Measurements from ENCODE around the gene ZNF816.
"Not testable (repeated sequence)": the region's sequence is repeated elsewhere in the genome, so short reads cannot be mapped to it uniquely, and the experiment has no call there.

The ZNF816 gene

DNA sequence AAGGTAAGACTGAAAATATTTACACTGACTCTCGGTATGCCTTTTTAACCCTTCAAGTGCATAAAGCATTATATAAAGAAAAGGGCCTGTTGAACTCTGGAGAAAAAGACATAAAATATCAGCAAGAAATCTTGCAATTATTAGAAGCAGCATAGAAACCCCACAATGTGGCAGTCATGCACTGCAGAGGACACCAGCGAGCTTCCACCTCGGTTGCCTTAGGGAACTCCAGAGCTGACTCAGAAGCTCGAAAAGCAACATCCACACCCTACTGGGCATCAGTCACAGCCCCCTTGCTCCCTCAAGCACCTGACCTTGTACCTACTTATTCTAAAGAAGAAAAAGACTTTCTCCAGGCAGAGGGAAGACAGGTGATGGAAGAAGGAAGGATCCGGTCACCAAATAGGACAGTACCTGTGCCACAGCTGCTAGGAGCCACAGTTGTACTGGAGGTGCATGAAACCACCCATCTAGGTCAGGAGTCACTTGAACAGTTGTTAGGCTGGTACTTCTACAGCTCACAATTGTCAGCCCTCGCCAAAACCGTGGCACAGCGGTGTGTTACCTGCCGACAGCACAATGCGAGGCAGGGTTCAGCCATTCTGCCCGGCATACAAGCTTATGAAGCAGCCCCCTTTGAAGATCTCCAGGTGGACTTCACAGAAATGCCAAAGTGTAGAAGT lies 2.9 kb downstream of the ZNF816 start:
- no peak for DNase-seq

DNA sequence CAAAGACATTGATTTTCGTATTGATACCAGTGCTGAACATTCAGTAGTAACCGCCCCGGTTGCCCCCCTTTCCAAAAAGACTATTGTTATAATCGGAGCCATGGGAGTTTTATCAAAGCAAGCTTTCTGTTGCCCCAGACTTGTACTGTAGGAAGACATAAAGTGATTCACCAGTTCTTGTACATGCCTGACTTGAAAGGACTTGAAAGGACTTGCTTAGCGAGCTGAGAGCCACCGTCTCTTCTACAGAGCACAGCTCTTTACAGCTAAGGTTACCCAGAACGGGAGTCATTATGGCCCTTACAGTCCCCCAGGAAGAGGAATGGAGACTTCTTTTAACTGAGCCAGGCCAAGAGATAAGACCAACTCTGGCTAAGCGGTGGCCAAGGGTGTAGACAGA lies 5.1 kb downstream of the ZNF816 start:
- no peak for DNase-seq

DNA sequence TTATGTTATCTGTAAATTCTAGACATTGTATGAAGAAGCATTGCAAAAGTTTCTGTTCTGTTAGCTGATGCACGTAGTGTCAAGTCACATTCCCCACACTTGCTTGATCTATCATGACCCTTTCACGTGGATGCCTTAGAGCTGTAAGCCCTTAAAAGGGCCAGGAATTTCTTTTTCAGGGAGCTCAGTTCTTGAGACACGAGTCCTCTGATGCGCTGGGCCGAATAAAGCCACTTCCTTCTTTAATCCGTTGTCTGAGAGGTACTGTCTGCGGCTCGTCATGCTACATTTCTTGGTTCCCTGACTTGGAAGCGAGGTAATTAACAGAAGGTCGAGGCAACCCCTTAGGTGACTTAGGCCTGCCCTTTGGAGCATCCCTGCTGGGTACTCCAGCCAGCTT lies 5.8 kb downstream of the ZNF816 start:
- no peak for DNase-seq

DNA sequence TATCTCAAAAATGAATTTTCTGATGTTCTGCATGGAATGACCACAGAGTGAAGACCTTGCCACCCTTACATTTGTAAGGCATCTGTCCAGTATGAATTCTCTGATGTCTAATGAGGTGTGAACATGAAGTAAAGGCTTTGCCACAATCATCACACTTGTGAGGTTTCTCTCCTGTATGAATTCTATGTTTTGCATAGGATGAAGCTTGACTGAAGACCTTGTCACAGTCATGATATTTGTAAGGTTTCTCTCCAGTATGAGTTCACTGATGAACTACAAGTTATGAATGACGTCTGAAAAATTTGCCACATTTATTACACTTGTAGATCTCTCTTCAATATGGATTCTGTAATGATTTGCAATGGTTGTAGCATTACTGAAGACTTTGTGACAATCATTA lies 13.3 kb downstream of the ZNF816 start:
- DNase-seq, result no peak

DNA sequence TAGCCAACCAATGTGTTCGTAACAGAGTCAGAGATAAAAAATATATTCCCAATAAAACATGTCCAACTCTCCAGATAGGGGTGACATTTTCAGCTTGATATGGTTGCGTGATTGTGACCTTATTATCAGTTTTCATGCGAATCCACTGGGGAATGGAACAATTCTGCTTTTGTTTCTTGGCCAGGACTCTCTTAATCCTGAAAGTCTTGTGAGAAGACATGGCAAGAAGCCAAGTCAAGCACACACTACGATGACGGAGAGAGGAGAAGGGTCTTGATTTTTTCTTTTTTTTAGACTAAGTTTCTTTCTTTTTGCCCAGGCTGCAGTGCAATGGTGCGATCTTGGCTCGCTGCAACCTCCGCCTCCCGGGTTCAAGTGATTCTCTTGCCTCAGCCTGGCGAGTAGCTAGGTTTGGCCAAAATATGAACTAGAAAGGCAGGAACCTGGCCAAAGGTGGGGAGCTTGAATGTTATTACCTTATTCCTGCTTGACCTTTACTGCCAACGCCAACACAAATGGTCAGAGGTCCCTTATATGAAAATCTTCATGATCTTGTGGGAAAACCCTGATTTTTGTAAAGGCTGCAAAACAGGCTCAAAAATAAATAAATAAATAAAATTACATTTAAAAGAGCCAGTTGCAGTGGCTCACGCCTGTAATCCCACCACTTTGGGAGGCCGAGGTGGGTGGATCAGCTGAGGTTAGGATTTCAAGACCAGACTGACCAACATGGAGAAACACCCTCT lies 14.5 kb downstream of the ZNF816 start:
- no peak for DNase-seq

DNA sequence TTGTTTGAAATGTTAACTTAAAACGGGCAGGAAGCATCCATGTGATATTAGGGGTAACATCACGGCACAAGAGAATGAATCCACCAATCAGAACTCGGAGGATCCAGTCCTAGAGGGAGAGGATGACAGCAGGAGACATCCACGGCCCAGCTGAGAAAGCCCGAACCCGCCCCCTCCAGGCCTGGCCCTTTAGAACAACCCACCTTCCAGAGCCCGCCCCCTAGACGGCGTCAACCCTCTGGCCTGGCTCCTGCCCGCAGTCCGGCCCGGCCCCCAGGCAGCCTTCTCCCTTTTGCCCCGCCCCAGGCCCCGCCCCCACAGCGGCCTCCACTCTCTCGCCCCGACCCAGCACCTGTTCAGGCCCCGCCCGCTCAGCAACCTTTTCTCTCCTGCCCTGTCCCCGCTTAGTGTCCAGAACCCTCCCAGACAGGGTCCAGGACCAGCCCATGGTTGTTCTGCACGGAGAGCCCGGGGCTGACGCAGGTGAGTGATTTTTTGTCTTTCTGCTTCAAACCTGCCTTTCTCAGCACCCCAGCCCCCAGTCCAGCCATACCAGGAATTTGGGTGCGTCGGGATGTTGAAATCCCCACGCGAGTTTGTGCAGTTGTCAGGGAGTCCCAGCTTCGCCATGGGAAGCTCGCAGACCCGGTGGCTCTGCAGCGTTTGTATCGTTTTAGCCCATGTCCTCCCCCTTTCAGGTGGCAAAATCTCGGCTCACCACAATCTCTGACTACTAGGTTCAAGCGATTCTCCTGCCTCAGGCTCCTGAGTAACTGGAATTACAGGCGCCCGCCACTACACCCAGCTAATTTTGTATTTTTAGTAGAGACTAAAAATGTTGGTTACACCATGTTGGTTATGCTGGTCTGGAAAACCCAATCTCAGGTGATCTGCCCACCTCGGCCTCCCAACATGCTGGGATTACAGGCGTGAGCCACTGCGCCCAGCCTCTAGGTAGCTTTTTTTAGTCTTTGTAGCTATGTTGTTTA lies 16.1 kb downstream of the ZNF816 start:
- no peak for DNase-seq

DNA sequence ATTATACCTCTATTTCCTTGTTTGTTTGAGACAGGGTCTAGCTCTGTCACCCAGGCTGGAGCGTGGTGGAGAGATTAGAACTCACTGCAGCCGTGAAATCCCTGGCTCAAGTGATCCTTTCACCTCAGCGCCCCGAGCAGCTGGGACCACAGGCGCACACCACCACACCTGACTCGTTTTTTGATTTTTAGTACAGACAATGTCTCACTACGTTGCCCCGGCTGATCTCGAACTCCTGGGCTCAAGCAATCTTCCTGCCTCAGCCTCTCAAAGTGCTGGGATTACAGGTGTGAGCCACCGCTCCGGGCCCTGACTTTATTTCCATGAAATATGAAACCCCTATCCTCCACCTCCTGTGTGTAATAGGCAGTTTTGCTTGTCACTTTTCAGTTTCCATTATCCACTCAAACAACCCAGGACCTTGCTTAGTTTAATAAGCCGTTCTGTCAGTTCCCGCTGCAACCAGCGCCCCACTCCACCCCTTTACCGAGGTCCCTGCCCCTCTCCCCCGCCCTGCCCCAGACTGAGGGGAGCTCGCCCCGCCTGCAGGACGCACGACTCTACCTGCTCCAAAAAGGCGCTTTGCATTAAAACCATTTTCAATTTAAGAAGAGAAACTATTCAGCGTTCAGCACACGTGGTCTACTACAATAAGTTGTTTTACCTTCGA lies 16.9 kb downstream of the ZNF816 start:
- DNase-seq, result no peak

DNA sequence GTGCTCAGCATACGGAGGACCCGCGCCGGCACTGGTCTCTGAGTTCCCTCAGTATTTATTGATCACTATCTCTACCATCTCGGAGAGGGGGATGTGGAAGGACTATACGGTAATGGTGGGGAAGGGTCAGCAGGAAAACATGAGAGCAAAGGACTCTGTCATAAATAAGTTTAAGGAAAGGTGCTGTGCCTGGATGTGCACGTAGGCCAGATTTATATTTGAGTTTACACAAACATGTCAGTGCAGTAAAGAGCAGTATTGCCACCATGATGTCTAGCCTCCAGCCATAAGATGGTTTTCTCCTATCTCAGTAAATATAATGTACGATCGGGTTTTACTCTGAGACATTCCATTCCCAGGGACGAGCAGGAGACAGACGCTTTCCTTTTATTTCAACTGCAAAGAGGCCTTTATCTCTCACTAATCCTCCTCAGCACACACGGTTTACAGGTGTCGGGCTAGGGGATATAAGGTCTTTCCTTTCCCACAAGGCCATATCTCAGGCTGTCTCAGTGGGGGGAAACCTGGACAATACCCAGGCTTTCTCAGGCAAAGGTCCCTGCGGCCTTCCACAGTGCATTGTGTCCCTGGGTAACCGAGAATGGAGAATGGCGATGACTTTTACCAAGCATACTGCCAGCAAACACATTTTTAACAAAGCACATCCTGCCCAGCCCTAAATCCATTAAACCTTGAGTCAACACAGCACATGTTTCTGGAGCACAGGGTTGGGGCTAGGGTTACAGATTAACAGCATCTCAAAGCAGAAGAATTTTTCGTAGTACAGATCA lies 17.8 kb downstream of the ZNF816 start:
- DNase-seq, result not testable (repeated sequence)

DNA sequence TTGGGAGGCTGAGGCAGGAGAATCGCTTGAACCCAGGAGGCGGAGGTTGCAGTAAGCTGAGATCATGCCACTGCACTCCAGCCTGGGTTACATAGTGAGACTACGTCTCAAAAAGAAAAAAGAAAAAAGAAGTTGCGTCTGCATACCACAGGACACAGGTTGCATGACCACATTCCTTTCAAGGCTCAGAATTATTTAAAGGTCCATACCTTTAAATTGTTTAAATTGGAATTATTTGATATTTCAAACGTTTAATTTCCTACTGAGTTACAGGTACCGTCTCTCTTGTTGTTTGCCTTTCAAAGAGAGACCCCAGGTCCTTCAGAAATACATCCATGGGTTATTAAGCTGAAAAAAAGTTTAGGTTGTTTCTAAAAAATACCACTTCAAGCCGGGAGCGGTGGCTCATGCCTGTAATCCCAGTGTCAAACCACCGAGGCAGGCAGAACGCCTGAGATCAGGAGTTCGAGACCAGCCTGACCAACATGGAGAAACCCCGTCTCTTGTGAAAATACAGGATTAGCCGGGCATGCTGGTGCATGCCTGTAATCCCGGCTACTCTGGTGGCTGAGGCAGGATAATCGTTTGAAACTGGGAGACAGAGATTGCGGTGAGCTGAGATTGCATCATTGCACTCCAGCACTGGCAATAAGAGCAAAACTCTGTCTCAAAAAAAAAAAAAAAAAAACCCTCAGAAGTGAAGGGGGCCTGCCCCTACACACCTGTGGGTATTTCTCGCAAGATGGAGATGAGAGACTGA lies 18.6 kb downstream of the ZNF816 start:
- no peak for DNase-seq

DNA sequence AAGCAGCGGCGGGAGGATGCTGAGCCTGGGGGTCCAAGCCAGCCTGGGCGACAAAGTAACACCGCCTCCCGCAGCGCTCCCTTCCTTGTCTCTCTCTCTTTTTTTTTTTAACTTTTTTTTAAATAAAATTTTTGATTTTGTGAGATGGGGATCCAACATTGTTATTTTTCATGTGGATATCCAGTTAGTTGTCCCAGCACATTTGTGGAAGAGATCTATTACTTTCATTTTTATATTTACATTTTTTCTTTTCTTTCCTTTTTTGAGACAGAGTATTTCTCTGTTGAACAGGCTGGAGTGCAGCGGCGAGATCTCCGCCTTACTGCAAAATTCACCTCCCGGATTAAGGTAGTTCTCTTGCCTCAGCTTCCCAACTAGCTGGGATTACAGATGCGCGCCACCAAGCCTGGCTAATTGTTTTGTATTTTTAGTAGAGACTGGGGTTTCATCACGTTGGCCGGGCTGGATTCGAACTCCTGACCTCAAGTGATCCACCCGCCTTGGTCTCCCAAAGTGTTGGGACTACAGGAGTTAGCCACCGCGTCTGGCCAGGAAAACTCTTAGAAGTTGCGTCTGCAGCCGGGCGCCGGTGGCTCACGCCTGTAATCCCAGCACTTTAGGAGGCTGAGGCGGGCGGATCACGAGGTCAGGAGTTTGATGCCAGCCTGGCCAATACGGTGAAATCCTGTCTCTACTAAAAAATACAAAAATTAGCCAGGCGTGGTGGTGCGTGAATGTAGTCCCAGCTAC lies 19.4 kb downstream of the ZNF816 start:
- no peak for DNase-seq

DNA sequence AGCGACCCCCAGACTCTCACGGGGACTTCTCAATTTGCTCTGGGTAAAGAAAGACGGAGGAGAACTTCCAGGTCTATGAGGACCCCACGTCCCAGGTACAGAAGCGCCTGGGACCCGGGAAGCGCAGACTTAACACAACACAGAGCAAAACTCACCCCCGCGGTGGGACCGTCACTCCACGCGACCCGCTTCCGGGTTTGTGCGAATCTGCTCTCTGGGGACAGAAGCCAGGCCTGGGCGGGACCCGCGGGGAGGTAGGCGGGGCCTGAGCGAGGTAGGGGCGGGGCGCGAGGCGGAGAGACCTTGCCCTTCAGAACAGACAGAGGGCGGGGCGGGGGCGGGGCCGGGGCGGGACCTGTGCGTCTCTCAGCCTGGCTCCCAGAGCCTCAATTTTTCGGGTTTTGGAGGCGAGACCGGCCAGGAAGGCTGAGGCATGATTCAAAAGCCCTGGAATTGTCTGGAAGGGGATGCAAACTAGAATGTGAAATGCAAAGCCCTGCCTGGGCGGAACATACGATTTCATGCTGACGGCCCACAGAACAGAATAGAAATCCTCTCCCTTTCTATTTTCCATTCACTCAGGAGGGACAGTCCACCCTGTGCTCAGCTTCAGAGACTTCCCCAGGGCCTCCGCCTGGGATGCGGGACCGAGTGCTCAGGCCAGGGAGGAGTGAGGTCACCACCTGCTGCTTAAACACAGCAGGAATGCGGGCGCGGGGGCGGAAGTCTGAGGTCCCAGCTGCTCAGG lies 20.1 kb downstream of the ZNF816 start:
- no peak for DNase-seq

DNA sequence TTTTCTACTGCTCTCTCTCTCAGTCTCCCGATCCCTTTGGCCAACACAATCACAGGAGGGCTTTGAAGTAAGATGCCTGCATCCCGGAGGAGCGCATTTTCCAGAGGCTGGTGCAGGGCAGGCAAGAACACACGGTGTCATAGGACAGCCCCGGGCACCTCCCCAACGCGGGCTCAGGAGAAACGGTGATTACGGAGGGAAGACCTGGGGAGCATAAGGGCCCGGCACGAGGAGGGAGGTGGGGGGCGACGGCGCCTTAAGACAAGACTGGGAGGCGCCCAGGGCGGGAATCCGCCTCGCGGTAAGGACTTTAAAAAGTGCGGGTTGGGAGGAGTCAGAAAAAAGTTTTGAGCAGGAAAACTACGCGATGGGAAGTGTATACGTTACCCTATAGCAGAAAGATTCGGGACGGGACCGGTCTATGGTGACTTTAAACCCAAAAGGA lies 20.7 kb downstream of the ZNF816 start:
- no peak for DNase-seq

DNA sequence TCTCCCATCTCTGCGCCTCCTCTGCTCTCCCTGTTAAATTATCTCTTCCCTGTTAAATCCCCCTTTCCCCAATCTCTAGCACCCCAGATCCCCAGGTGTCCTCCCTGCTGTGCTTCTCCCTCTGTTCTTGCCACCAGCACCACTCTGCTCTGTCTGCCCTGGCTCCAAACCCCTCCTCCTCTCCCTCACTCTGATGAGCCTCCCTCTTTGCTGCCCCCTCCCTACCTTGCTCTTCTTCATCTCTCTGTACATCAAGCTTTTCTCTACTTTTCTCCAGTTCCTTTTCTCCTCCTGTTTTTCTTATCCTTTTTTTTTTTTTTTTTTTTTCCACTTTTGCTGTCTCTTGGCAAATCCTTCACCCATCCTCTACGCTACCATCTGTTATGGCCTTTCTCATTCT lies 21.2 kb downstream of the ZNF816 start:
- DNase-seq, result not testable (repeated sequence)

DNA sequence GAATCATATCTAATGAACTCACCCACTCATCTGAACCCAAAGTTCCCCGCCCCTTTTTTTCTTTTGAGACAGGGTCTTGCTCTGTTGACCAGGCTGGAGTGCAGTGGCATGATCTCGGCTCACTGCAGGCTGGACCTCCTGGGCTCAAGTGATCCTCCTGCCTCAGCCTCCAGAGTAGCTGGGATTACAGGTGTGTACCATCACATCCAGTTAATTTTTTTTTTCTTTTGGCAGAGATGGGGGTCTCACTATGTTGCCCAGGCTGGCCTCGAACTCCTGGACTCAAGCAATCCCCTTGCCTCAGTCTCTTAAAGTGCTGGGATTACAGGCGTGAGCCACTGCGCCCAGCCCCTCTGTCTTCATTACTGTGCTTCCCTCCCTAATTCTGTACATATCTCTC lies 21.8 kb downstream of the ZNF816 start:
- not testable (repeated sequence) for DNase-seq

DNA sequence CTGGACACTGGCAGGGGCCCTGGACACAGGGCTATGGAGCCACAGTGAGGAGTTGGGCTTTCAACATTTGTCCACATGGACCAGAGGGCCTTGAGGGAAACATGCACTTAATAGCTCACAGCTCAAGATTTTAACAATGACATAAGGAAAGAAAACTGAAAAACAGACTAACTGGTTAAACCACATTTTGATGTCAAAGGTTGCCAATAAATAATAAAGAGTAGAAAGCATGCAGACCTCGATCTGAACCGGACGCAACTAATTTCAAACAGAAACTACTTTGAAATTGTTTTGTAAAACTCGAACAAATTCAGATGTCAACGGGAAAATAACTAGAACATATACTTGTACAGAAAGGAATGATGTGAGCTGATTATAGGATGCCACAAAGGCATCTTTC lies 23.9 kb downstream of the ZNF816 start:
- no peak for DNase-seq

DNA sequence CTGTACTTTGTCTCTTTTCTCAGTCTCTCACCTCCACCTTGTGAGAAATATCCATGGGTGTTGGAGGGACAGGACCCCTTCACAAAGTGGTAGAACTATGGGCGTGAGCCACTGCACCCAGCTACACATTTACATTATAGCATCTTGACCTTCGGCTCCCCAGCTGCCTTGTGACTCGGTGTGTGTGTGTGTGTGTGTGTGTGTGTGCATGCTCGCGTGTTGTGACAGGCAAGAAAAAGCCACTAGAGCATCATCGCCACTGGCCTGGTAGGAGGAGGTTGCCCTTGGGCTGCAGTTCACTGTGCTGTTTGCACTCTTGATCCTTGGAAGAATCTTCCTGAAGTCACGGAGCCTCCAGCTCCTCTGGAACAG lies 25.7 kb downstream of the ZNF816 start:
- DNase-seq, result no peak

DNA sequence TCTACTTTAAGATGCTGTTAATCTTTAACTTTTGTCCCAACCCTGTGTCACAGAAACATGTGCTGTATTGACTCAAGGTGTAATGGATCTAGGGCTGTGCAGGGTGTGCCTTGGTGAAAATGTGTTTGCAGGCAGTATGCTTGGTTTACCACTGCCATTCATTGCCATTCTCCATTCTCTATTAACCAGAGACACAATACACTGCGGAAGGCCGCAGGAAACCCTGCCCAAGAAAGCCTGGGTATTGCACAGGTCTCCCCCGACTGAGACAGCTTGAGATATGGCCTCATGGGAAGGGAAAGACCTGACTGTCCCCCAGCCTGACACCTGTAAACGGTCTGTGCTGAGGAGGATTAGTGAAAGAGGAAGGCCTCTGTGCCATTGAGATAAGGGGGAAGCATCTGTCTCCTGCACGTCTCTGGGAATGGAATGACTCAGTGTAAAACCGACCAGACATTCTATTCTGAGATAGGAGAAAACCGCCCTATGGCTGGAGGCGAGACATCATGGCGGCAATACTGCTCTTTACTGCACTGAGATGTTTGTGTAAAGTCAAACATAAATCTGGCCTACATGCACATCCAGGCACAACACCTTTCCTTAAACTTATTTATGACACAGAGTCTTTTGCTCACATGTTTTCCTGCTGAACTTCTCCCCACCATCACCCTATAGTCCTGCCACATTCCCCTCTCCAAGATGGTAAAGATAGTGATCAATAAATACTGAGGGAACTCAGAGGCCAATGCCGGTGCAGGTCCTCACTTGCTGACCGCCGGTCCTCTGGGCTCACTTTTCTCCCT lies 26.3 kb downstream of the ZNF816 start:
- no peak for DNase-seq

DNA sequence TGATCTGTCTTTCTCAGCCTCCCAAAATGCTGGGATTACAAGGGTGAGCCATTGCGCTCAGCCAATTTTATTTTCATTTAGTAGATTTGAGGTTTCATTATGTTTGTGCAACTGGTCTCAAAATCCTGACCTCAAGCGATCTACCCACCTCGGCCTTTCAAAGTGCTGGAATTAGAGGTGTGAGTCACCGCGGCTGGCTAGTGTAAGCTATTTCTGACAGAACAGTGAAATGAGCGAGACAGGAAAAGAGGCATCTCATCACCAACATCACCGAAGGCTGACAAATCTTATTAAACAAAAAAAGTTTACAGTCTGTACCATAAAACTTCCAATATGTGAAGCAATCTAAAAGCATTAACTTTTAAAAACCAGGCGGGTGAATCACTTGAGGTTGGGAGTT lies 27.2 kb downstream of the ZNF816 start:
- no peak for DNase-seq

DNA sequence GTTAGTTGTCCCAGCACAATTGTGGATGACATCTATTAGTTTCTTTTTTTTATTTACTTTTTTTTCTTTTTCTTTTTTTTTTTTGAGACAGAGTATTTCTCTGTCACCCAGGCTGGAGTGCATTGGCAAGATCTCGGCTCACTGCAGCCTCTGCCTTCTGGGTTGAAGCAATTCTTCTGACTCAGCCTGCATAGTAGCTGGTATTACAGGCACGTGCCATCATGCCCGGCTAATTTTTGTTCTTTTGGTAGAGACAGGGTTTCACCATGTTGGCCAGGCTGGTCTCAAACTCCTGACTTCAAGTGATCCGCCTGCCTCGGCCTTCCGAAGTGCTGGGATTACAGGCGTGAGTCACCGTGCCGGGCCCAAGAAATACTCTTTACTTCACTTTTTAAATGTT lies 38.0 kb downstream of the ZNF816 start:
- DNase-seq, result not testable (repeated sequence)
